HL-60 (cell line): ENCODE measurements around the gene NETO1.

ENCODE experiments used
- DNase-seq, 2 experiments: peaks; one replicate each; pipeline ENCODE4 v3.0.0-alpha.2; 2010 to 2020; ENCODE audit warnings: low read depth in 1 of 2, low spot score in 1 of 2
- H3K27ac ChIP-seq: fragments of 250-450 bp; sonication (Bioruptor Pico); replicated peaks from 2 replicates; pipeline ENCODE4 v1.5.1; 2020; ENCODE audit warnings: mild to moderate bottlenecking, moderate library complexity
- H3K27me3 ChIP-seq: fragments of 250-450 bp; sonication (Bioruptor Pico); 2 replicates; pipeline ENCODE4 v1.5.1; 2021; ENCODE audit warnings: mild to moderate bottlenecking, moderate library complexity; ENCODE audit not compliant: insufficient read depth, poor library complexity, severe bottlenecking
- H3K4me3 ChIP-seq: replicated peaks from 2 replicates; pipeline ENCODE4 v1.5.1; 2011; ENCODE audit warnings: mild to moderate bottlenecking, control low read depth, low read length; ENCODE audit not compliant: insufficient read depth
- CTCF ChIP-seq: IDR thresholded peaks from one replicate; pipeline ENCODE4 v1.5.1; 2011; ENCODE audit warnings: low read length, control low read depth, inconsistent platforms; ENCODE audit not compliant: insufficient read depth
- GABPA ChIP-seq: IDR thresholded peaks from 2 replicates; pipeline ENCODE4 v1.6.1; 2012; ENCODE audit warnings: low read depth
- POLR2AphosphoS5 ChIP-seq: IDR thresholded peaks from 2 replicates; pipeline ENCODE4 v1.6.1; 2012; ENCODE audit warnings: low read depth
- REST ChIP-seq: IDR thresholded peaks from 2 replicates; pipeline ENCODE4 v1.6.1; 2012; ENCODE audit warnings: low read depth; ENCODE audit not compliant: insufficient replicate concordance
- SPI1 ChIP-seq: IDR thresholded peaks from 2 replicates; pipeline ENCODE4 v1.6.1; 2012; ENCODE audit warnings: low read depth, mild to moderate bottlenecking, borderline replicate concordance

The NETO1 gene

GRCh38 chr18:72720116-72720515 lies 147.7 kb downstream of the NETO1 start:
- TF ChIP-seq REST (no peak), POLR2AphosphoS5 (no peak), GABPA (no peak), SPI1 (no peak)
- no peak for DNase-seq
- no peaks in the 10 kb centered on the region for H3K27me3 ChIP-seq
- no peak overlapping the region for H3K27ac ChIP-seq
- H3K4me3 ChIP-seq, result no peak overlapping the region

- Histone ChIP-seq H3K27me3 (no peaks in the 10 kb centered on the region), H3K27ac (no peak overlapping the region), H3K4me3 (no peak overlapping the region)
- DNase-seq, result no peak
- no peak for TF ChIP-seq SPI1
- no peak for TF ChIP-seq GABPA
- no peak for TF ChIP-seq REST
- no peak for TF ChIP-seq POLR2AphosphoS5
- no peak for TF ChIP-seq CTCF
These were observed 163.6 kb downstream of the NETO1 start for GRCh38 chr18:72704202-72704601.

GRCh38 chr18:72700961-72701710 lies 166.7 kb downstream of the NETO1 start:
- TF ChIP-seq POLR2AphosphoS5 (no peak), REST (no peak), CTCF (no peak), SPI1 (no peak), GABPA (no peak)
- no peak for DNase-seq

More at GRCh38 chr18:72700961-72701710, 166.7 kb downstream of the NETO1 start:
- H3K27me3 ChIP-seq, result no peaks in the 10 kb centered on the region
- H3K27ac ChIP-seq, result no peak overlapping the region
- no peak overlapping the region for H3K4me3 ChIP-seq
